Uterus (tissue), 2 donors: ENCODE data around the gene SEC14L1.

Experiments
- CTCF ChIP-seq, 4 experiments: fragments of 200-600 bp in 2 of 4; fragments of 450-650 bp in 2 of 4; sonication (generic) in 2 of 4; IDR thresholded peaks; one replicate each; pipeline ENCODE4 v1.5.1; 2016 to 2019; ENCODE audit warnings: antibody characterized with exemption in 4 of 4, mild to moderate bottlenecking in 2 of 4, moderate library complexity in 1 of 4
- POLR2A ChIP-seq, 2 donors: fragments of 450-650 bp; IDR thresholded peaks; one replicate each; pipeline ENCODE4 v1.6.1; 2016; ENCODE audit warnings: antibody characterized with exemption in 2 of 2, mild to moderate bottlenecking in 1 of 2, moderate library complexity in 1 of 2

- no peak for TF ChIP-seq CTCF (IDR thresholded peaks at IDR 0.05)
- no peak for TF ChIP-seq POLR2A (IDR thresholded peaks at IDR 0.05)
Measured at GRCh38 chr17:77120868-77121267, 19.9 kb upstream of the SEC14L1 start.
